ENCODE results near the gene DCTPP1. TPM values are rescaled to one million over a fixed set of nuclear protein-coding genes. Genes with fewer than 3 reads are reported as not detected.

The DCTPP1 gene
- total and polyA plus RNA-seq, 2 of the 13 experiments (the other 11 are each of a cell fraction or from before 2014, with no cell fraction given): 54.8 to 74.4 TPM

DNA sequence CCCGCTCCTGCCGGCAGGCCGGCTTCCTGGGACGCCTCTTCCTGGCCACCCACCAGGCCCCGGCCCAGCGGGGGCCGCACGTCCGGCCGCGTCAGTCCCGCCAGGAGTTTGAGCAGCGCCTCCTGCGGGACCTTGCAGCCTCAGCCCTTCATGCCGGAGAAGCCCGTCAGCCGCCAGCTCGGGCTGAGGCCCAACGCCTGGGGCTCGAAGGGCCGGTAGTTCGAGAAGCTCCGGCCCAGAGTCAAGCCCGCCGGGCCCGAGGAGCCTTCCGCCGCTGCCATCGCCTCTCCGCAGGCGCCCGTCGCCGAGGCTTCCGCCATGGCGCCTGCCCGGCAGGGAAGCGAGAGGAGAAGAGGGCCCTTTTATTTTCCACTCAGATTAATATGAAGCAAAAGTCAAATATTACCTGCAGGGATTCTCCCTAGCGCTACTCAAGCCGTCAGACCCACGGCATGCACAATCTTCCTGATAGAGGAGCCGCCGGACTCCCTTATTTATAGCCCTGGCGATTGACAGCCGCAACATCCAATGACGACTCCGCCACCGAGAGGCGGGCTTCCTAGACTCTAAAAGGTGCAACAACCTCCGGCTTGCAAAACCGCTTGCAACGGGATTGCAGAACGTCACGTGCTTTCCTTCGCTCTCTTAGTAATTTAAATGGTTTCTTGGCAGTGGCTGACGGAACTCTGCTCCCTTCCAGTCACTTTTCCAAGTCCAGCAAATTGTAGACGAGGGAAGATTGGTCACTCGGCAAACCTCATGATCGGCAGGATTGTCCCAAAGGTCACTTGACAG lies 15.8 kb upstream of the DCTPP1 start, which contains the start of gene SEPHS2 (continued):
- TF ChIP-seq, protein P1, sequence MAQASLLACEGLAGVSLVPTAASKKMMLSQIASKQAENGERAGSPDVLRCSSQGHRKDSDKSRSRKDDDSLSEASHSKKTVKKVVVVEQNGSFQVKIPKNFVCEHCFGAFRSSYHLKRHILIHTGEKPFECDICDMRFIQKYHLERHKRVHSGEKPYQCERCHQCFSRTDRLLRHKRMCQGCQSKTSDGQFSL (CRISPR knock-in tag; IDR thresholded peaks at IDR 0.05): no peak
- TF ChIP-seq SP1 (IDR thresholded peaks at IDR 0.05) (no peak), SP1 (CRISPR knock-in tag; IDR thresholded peaks at IDR 0.05) (peak; percentile 44; the same call in 1 of the 2 replicates), POLR2G (IDR thresholded peaks at IDR 0.05; ENCODE audit: low read depth, low read length) (peak; percentile 100), NR3C1 (CRISPR knock-in tag; IDR thresholded peaks at IDR 0.05) (no peak), DPF2 (CRISPR knock-in tag; IDR thresholded peaks at IDR 0.05; ENCODE audit: borderline replicate concordance, low read depth) (0 out of 2 replicates have a peak, but pooled peaks have one; percentile 35), HOXD1 (CRISPR knock-in tag; IDR thresholded peaks at IDR 0.05) (peak; percentile 9; the same call in 1 of the 2 replicates), RFX1 (IDR thresholded peaks at IDR 0.05) (no peak), SRF (IDR thresholded peaks at IDR 0.05; ENCODE audit: low read depth, low read length) (no peak; the same call in 1 of the 2 replicates), RELA (CRISPR knock-in tag; IDR thresholded peaks at IDR 0.05) (no peak), ZBTB3 (CRISPR knock-in tag; IDR thresholded peaks at IDR 0.05; ENCODE audit: borderline replicate concordance, low read depth) (peak; percentile 82; the same call in 1 of the 2 replicates), ZBTB38 (CRISPR knock-in tag; IDR thresholded peaks at IDR 0.05) (peak; percentile 90), ZNF75D (CRISPR knock-in tag; IDR thresholded peaks at IDR 0.05; ENCODE audit: borderline replicate concordance) (no peak)
- TF ChIP-seq, protein P2, sequence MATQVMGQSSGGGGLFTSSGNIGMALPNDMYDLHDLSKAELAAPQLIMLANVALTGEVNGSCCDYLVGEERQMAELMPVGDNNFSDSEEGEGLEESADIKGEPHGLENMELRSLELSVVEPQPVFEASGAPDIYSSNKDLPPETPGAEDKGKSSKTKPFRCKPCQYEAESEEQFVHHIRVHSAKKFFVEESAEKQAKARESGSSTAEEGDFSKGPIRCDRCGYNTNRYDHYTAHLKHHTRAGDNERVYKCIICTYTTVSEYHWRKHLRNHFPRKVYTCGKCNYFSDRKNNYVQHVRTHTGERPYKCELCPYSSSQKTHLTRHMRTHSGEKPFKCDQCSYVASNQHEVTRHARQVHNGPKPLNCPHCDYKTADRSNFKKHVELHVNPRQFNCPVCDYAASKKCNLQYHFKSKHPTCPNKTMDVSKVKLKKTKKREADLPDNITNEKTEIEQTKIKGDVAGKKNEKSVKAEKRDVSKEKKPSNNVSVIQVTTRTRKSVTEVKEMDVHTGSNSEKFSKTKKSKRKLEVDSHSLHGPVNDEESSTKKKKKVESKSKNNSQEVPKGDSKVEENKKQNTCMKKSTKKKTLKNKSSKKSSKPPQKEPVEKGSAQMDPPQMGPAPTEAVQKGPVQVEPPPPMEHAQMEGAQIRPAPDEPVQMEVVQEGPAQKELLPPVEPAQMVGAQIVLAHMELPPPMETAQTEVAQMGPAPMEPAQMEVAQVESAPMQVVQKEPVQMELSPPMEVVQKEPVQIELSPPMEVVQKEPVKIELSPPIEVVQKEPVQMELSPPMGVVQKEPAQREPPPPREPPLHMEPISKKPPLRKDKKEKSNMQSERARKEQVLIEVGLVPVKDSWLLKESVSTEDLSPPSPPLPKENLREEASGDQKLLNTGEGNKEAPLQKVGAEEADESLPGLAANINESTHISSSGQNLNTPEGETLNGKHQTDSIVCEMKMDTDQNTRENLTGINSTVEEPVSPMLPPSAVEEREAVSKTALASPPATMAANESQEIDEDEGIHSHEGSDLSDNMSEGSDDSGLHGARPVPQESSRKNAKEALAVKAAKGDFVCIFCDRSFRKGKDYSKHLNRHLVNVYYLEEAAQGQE (IDR thresholded peaks at IDR 0.05; ENCODE audit: borderline replicate concordance in 1 of 2, low read depth in 1 of 2, low read length in 2 of 2): peak in 1 of 2 experiments; percentile 20; a peak in 1 of 4 replicates
- TF ChIP-seq, protein P3, sequence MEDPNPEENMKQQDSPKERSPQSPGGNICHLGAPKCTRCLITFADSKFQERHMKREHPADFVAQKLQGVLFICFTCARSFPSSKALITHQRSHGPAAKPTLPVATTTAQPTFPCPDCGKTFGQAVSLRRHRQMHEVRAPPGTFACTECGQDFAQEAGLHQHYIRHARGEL (CRISPR knock-in tag; IDR thresholded peaks at IDR 0.05): peak; percentile 89; the same call in 1 of the 2 replicates
- TF ChIP-seq, protein P4, sequence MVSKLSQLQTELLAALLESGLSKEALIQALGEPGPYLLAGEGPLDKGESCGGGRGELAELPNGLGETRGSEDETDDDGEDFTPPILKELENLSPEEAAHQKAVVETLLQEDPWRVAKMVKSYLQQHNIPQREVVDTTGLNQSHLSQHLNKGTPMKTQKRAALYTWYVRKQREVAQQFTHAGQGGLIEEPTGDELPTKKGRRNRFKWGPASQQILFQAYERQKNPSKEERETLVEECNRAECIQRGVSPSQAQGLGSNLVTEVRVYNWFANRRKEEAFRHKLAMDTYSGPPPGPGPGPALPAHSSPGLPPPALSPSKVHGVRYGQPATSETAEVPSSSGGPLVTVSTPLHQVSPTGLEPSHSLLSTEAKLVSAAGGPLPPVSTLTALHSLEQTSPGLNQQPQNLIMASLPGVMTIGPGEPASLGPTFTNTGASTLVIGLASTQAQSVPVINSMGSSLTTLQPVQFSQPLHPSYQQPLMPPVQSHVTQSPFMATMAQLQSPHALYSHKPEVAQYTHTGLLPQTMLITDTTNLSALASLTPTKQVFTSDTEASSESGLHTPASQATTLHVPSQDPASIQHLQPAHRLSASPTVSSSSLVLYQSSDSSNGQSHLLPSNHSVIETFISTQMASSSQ (IDR thresholded peaks at IDR 0.05; ENCODE audit: low read depth): peak; percentile 57
- TF ChIP-seq, protein P4 (CRISPR knock-in tag; IDR thresholded peaks at IDR 0.05; ENCODE audit: borderline replicate concordance): peak; percentile 54; the same call in 1 of the 2 replicates
- TF ChIP-seq, protein P5, sequence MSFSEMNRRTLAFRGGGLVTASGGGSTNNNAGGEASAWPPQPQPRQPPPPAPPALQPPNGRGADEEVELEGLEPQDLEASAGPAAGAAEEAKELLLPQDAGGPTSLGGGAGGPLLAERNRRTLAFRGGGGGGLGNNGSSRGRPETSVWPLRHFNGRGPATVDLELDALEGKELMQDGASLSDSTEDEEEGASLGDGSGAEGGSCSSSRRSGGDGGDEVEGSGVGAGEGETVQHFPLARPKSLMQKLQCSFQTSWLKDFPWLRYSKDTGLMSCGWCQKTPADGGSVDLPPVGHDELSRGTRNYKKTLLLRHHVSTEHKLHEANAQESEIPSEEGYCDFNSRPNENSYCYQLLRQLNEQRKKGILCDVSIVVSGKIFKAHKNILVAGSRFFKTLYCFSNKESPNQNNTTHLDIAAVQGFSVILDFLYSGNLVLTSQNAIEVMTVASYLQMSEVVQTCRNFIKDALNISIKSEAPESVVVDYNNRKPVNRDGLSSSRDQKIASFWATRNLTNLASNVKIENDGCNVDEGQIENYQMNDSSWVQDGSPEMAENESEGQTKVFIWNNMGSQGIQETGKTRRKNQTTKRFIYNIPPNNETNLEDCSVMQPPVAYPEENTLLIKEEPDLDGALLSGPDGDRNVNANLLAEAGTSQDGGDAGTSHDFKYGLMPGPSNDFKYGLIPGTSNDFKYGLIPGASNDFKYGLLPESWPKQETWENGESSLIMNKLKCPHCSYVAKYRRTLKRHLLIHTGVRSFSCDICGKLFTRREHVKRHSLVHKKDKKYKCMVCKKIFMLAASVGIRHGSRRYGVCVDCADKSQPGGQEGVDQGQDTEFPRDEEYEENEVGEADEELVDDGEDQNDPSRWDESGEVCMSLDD (CRISPR knock-in tag; IDR thresholded peaks at IDR 0.05; ENCODE audit: borderline replicate concordance): no peak

All from HepG2 (cell line).